ENCODE data around the gene CEP70.

The CEP70 gene

GRCh38 chr3:138477801-138478200 lies 116.3 kb downstream of the CEP70 start:
- Histone ChIP-seq H3K4me2 (ENCODE audit: low read length) (no peak overlapping the region), H3K4me1 (ENCODE audit: control insufficient read depth, insufficient read depth, low read length) (no peaks in the 10 kb centered on the region), H3K27me3 (ENCODE audit: control insufficient read depth, insufficient read depth, low read length) (no peaks in the 10 kb centered on the region), H3K36me3 (ENCODE audit: insufficient read depth, low read length) (no peaks in the 10 kb centered on the region), H3K9ac (ENCODE audit: low read depth, low read length) (no peak overlapping the region), H3K9me3 (replicated peaks; ENCODE audit: low read length) (no peaks in the 10 kb centered on the region), H3K4me3 (ENCODE audit: low read length) (no peak overlapping the region)

DNA sequence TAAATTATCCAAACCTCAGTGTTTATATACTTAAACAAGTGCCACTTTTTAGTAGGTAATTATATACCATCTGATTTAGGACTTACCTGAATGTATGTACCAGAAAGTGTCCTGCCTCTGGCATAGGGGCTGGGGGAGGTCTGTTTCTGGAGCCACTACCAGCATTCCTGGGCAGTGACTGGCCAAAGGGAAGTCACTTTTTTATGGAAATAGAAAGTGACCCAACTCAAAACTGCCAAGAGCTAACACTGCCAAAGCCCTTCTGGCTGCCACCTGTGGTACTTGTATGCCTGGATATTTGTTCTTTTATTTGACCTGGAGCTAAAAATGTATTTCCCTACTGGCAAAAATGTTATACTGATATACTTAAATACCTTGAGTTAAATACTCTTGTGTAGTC lies 116.9 kb downstream of the CEP70 start:
- Histone ChIP-seq H3K4me2 (ENCODE audit: low read length) (no peak overlapping the region), H3K9me3 (replicated peaks; ENCODE audit: low read length) (no peaks in the 10 kb centered on the region), H3K27me3 (ENCODE audit: control insufficient read depth, insufficient read depth, low read length) (no peaks in the 10 kb centered on the region), H3K36me3 (ENCODE audit: insufficient read depth, low read length) (no peaks in the 10 kb centered on the region), H3K4me1 (ENCODE audit: control insufficient read depth, insufficient read depth, low read length) (no peaks in the 10 kb centered on the region), H3K4me3 (ENCODE audit: low read length) (no peak overlapping the region), H3K9ac (ENCODE audit: low read depth, low read length) (no peak overlapping the region)

- H3K9ac ChIP-seq (ENCODE audit: low read depth, low read length): no peak overlapping the region
- H3K9me3 ChIP-seq (replicated peaks; ENCODE audit: low read length): no peaks in the 10 kb centered on the region
- H3K4me1 ChIP-seq (ENCODE audit: control insufficient read depth, insufficient read depth, low read length): no peaks in the 10 kb centered on the region
- H3K4me3 ChIP-seq (ENCODE audit: low read length): no peak overlapping the region
- no peaks in the 10 kb centered on the region for H3K36me3 ChIP-seq (ENCODE audit: insufficient read depth, low read length)
- no peak overlapping the region for H3K4me2 ChIP-seq (ENCODE audit: low read length)
- H3K27me3 ChIP-seq (ENCODE audit: control insufficient read depth, insufficient read depth, low read length): no peaks in the 10 kb centered on the region
Observed at GRCh38 chr3:138476526-138476925, 117.5 kb downstream of the CEP70 start.

DNA sequence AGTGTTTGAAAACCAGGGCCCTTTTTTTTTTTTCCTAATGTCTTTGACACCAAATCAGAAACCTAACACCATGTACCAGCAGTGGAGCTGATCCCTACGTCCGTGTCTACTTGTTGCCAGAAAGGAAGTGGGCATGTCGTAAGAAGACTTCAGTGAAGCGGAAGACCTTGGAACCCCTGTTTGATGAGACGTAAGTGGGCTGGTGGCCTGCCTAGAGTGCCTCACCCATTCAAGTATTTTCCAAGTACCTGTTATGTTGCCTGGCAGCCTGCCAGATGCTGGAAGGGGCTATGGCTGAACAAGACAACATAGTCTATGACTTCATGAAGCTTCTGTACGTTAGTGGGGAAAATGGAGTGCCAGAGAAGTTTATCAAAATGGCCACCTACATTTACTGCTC lies 119.9 kb downstream of the CEP70 start:
- H3K4me1 ChIP-seq (ENCODE audit: control insufficient read depth, insufficient read depth, low read length): peaks cover 4% of the 10 kb centered on the region
- no peak overlapping the region for H3K4me3 ChIP-seq (ENCODE audit: low read length)
- H3K4me2 ChIP-seq (ENCODE audit: low read length): no peak overlapping the region
- H3K27me3 ChIP-seq (ENCODE audit: control insufficient read depth, insufficient read depth, low read length): no peaks in the 10 kb centered on the region
- no peaks in the 10 kb centered on the region for H3K36me3 ChIP-seq (ENCODE audit: insufficient read depth, low read length)
- no peaks in the 10 kb centered on the region for H3K9me3 ChIP-seq (replicated peaks; ENCODE audit: low read length)
- H3K9ac ChIP-seq (ENCODE audit: low read depth, low read length): no peak overlapping the region

GRCh38 chr3:138473391-138473790 lies 120.7 kb downstream of the CEP70 start:
- Histone ChIP-seq H3K9ac (ENCODE audit: low read depth, low read length) (no peak overlapping the region), H3K4me1 (ENCODE audit: control insufficient read depth, insufficient read depth, low read length) (peaks cover 11% of the 10 kb centered on the region), H3K4me2 (ENCODE audit: low read length) (no peak overlapping the region), H3K9me3 (replicated peaks; ENCODE audit: low read length) (no peaks in the 10 kb centered on the region), H3K4me3 (ENCODE audit: low read length) (no peak overlapping the region), H3K36me3 (ENCODE audit: insufficient read depth, low read length) (no peaks in the 10 kb centered on the region), H3K27me3 (ENCODE audit: control insufficient read depth, insufficient read depth, low read length) (no peaks in the 10 kb centered on the region)

GRCh38 chr3:138472141-138472825 lies 121.8 kb downstream of the CEP70 start:
- Histone ChIP-seq H3K9ac (ENCODE audit: low read depth, low read length) (no peak overlapping the region), H3K27me3 (ENCODE audit: control insufficient read depth, insufficient read depth, low read length) (no peaks in the 10 kb centered on the region), H3K9me3 (replicated peaks; ENCODE audit: low read length) (no peaks in the 10 kb centered on the region), H3K4me1 (ENCODE audit: control insufficient read depth, insufficient read depth, low read length) (peaks cover 12% of the 10 kb centered on the region), H3K36me3 (ENCODE audit: insufficient read depth, low read length) (no peaks in the 10 kb centered on the region), H3K4me3 (ENCODE audit: low read length) (no peak overlapping the region), H3K4me2 (ENCODE audit: low read length) (no peak overlapping the region)

DNA sequence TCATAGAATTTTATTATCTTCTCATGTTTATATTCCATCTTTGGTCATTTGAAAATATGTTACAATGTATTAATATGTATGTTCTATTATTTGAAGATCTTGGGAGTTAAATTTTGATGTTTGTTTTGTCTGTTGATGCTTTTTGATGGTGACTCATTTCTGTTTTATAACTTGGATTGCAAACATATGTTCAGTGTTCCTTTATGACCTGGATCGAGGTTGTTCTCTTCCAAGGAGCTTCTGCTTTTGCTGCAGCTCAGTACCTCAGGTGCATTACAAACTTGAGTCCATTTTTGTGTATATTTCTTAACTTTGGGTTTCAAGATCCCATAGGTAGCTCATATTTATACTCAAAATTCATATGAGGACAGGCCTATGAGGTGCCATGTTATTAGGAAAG lies 122.6 kb downstream of the CEP70 start:
- H3K4me2 ChIP-seq (ENCODE audit: low read length): no peak overlapping the region
- H3K27me3 ChIP-seq (ENCODE audit: control insufficient read depth, insufficient read depth, low read length): no peaks in the 10 kb centered on the region
- no peak overlapping the region for H3K9ac ChIP-seq (ENCODE audit: low read depth, low read length)
- H3K4me3 ChIP-seq (ENCODE audit: low read length): no peak overlapping the region
- H3K9me3 ChIP-seq (replicated peaks; ENCODE audit: low read length): no peaks in the 10 kb centered on the region
- peaks cover 12% of the 10 kb centered on the region for H3K4me1 ChIP-seq (ENCODE audit: control insufficient read depth, insufficient read depth, low read length)
- no peaks in the 10 kb centered on the region for H3K36me3 ChIP-seq (ENCODE audit: insufficient read depth, low read length)

GRCh38 chr3:138470687-138471086 lies 123.4 kb downstream of the CEP70 start:
- H3K27me3 ChIP-seq (ENCODE audit: control insufficient read depth, insufficient read depth, low read length): no peaks in the 10 kb centered on the region
- no peak overlapping the region for H3K9ac ChIP-seq (ENCODE audit: low read depth, low read length)
- H3K4me2 ChIP-seq (ENCODE audit: low read length): no peak overlapping the region
- H3K36me3 ChIP-seq (ENCODE audit: insufficient read depth, low read length): no peaks in the 10 kb centered on the region
- no peaks in the 10 kb centered on the region for H3K9me3 ChIP-seq (replicated peaks; ENCODE audit: low read length)
- no peak overlapping the region for H3K4me3 ChIP-seq (ENCODE audit: low read length)
- H3K4me1 ChIP-seq (ENCODE audit: control insufficient read depth, insufficient read depth, low read length): peaks cover 12% of the 10 kb centered on the region

DNA sequence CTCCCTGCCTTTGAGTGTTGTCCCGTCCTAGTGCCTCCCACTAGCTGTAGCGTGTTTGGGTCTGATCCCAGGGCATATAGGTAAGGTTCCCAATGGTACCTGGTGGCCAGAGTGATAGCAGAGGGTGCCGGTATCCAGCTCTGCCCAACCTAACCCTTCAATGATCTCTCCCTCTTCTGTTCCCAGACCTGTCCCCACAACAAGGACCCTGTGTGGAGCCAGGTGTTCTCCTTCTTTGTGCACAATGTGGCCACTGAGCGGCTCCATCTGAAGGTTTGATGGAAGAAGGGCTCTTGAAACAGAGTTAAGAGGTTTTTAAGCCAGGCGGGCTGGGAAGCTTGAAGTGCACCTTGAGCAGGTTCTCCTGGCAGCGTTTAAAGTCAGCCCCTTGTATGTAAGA lies 124.2 kb downstream of the CEP70 start:
- H3K36me3 ChIP-seq (ENCODE audit: insufficient read depth, low read length): no peaks in the 10 kb centered on the region
- no peak overlapping the region for H3K9ac ChIP-seq (ENCODE audit: low read depth, low read length)
- H3K4me2 ChIP-seq (ENCODE audit: low read length): no peak overlapping the region
- peaks cover 12% of the 10 kb centered on the region for H3K4me1 ChIP-seq (ENCODE audit: control insufficient read depth, insufficient read depth, low read length)
- H3K27me3 ChIP-seq (ENCODE audit: control insufficient read depth, insufficient read depth, low read length): no peaks in the 10 kb centered on the region
- no peak overlapping the region for H3K4me3 ChIP-seq (ENCODE audit: low read length)
- H3K9me3 ChIP-seq (replicated peaks; ENCODE audit: low read length): no peaks in the 10 kb centered on the region

- Histone ChIP-seq H3K9ac (ENCODE audit: low read depth, low read length) (peak overlapping the region; percentile 34), H3K4me3 (ENCODE audit: low read length) (no peak overlapping the region), H3K9me3 (replicated peaks; ENCODE audit: low read length) (no peaks in the 10 kb centered on the region), H3K27me3 (ENCODE audit: control insufficient read depth, insufficient read depth, low read length) (no peaks in the 10 kb centered on the region), H3K4me2 (ENCODE audit: low read length) (peak overlapping the region; percentile 18), H3K4me1 (ENCODE audit: control insufficient read depth, insufficient read depth, low read length) (peaks cover 12% of the 10 kb centered on the region), H3K36me3 (ENCODE audit: insufficient read depth, low read length) (no peaks in the 10 kb centered on the region)
Observed at GRCh38 chr3:138468886-138469285, 125.2 kb downstream of the CEP70 start.

GRCh38 chr3:138468451-138468850 lies 125.6 kb downstream of the CEP70 start:
- Histone ChIP-seq H3K36me3 (ENCODE audit: insufficient read depth, low read length) (no peaks in the 10 kb centered on the region), H3K9me3 (replicated peaks; ENCODE audit: low read length) (no peaks in the 10 kb centered on the region), H3K9ac (ENCODE audit: low read depth, low read length) (no peak overlapping the region), H3K4me1 (ENCODE audit: control insufficient read depth, insufficient read depth, low read length) (peaks cover 12% of the 10 kb centered on the region), H3K4me3 (ENCODE audit: low read length) (no peak overlapping the region), H3K27me3 (ENCODE audit: control insufficient read depth, insufficient read depth, low read length) (peaks cover 2% of the 10 kb centered on the region), H3K4me2 (ENCODE audit: low read length) (peak overlapping the region; percentile 18)

GRCh38 chr3:138467931-138468330 lies 126.1 kb downstream of the CEP70 start:
- Histone ChIP-seq H3K4me2 (ENCODE audit: low read length) (no peak overlapping the region), H3K4me3 (ENCODE audit: low read length) (no peak overlapping the region), H3K9me3 (replicated peaks; ENCODE audit: low read length) (no peaks in the 10 kb centered on the region), H3K27me3 (ENCODE audit: control insufficient read depth, insufficient read depth, low read length) (peaks cover 2% of the 10 kb centered on the region), H3K9ac (ENCODE audit: low read depth, low read length) (no peak overlapping the region), H3K36me3 (ENCODE audit: insufficient read depth, low read length) (no peaks in the 10 kb centered on the region), H3K4me1 (ENCODE audit: control insufficient read depth, insufficient read depth, low read length) (peaks cover 12% of the 10 kb centered on the region)

Data from skeletal muscle satellite cell (primary cell).